ENCODE results near the gene BACH2.
A peak's percentile ranks its signal among the peaks of the same experiment; 100 is the strongest.
"Not testable (repeated sequence)": the region's sequence is repeated elsewhere in the genome, so short reads cannot be mapped to it uniquely, and the experiment has no call there.

The BACH2 gene

DNA sequence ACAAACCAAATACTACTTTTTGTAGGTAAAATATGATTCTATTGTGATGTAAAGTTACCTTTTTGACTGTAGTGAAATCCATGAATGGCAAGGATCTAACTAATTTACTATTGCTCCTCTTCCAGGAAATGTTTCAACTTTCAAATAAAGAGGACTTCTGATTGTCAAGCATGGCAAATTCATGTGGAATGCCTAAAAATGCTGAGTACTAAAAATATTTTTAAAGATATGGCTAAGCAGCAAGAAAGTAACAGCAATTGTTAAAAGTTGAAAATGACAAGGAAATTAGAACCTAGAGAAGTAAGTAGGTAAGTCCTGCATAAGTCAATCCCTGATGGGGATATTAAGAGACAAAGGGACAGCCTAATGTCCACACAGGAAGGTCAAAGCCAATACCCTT, 126.0 kb downstream of the BACH2 start:
- DNase-seq (ENCODE audit: low spot score) (no peak), ATAC-seq (ENCODE audit: low read depth) (no peak)
- no peaks in the 10 kb centered on the region for H3K9me3 ChIP-seq (ENCODE audit: severe bottlenecking)
- H3K4me1 ChIP-seq (ENCODE audit: insufficient read depth, poor library complexity, severe bottlenecking) = peaks cover 16% of the 10 kb centered on the region
- TF ChIP-seq, protein P1, sequence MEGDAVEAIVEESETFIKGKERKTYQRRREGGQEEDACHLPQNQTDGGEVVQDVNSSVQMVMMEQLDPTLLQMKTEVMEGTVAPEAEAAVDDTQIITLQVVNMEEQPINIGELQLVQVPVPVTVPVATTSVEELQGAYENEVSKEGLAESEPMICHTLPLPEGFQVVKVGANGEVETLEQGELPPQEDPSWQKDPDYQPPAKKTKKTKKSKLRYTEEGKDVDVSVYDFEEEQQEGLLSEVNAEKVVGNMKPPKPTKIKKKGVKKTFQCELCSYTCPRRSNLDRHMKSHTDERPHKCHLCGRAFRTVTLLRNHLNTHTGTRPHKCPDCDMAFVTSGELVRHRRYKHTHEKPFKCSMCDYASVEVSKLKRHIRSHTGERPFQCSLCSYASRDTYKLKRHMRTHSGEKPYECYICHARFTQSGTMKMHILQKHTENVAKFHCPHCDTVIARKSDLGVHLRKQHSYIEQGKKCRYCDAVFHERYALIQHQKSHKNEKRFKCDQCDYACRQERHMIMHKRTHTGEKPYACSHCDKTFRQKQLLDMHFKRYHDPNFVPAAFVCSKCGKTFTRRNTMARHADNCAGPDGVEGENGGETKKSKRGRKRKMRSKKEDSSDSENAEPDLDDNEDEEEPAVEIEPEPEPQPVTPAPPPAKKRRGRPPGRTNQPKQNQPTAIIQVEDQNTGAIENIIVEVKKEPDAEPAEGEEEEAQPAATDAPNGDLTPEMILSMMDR (IDR thresholded peaks at IDR 0.05; ENCODE audit: poor library complexity, severe bottlenecking) = no peak
- no peak overlapping the region for H3K4me3 ChIP-seq (ENCODE audit: severe bottlenecking)
- no peaks in the 10 kb centered on the region for H3K36me3 ChIP-seq (ENCODE audit: low read depth)
- no peak overlapping the region for H3K27ac ChIP-seq (ENCODE audit: poor library complexity, severe bottlenecking)
- no peaks in the 10 kb centered on the region for H3K27me3 ChIP-seq (ENCODE audit: insufficient read depth, poor library complexity, severe bottlenecking)

DNA sequence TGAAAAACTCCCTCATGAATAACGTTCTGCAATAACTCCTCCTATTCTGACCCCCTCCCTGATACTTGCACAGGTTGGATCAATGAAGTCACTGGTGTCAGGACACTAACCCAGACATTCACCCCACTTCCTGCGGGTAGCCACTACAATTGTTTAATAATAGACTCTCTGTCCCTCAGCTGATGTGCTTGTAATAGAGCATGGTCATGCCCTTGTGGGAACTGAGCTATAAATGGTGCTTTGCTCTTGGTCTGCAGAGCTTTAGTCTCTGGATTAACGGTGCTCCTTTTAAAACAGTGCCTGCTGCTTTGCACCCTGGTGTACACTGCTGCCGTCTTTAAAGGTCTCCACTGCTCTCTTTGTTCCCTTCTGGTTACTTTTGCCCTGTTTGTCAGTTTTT, 127.3 kb downstream of the BACH2 start:
- Histone ChIP-seq H3K4me3 (ENCODE audit: severe bottlenecking) (no peak overlapping the region), H3K4me1 (ENCODE audit: insufficient read depth, poor library complexity, severe bottlenecking) (peaks cover 11% of the 10 kb centered on the region), H3K9me3 (ENCODE audit: severe bottlenecking) (no peaks in the 10 kb centered on the region), H3K27ac (ENCODE audit: poor library complexity, severe bottlenecking) (no peak overlapping the region), H3K27me3 (ENCODE audit: insufficient read depth, poor library complexity, severe bottlenecking) (no peaks in the 10 kb centered on the region), H3K36me3 (ENCODE audit: low read depth) (no peaks in the 10 kb centered on the region)
- ATAC-seq (ENCODE audit: low read depth) (no peak), DNase-seq (ENCODE audit: low spot score) (no peak)
- TF ChIP-seq, protein P1 (IDR thresholded peaks at IDR 0.05; ENCODE audit: poor library complexity, severe bottlenecking) = no peak

DNA sequence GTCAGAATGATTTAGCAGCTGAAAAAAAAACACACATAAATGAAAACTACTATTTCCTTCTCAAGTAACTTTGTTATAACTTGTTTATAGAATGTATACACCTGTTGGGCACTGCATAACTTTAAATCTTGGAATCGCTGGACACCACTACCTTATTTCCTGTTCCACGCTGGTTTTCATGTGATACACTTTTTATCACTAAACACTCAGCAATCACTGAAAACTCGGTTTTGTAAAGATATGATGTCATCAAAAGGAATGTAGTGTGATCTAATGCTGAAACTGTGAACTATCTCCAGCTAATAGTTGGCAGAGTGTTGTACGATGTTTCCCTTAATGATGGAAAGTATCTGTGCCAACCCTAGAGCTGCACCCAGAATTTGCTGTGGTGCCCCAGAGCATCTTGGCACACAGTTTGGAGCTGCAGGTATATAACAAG, 127.9 kb downstream of the BACH2 start:
- Histone ChIP-seq H3K9me3 (ENCODE audit: severe bottlenecking) (no peaks in the 10 kb centered on the region), H3K4me1 (ENCODE audit: insufficient read depth, poor library complexity, severe bottlenecking) (peaks cover 11% of the 10 kb centered on the region), H3K27me3 (ENCODE audit: insufficient read depth, poor library complexity, severe bottlenecking) (no peaks in the 10 kb centered on the region), H3K4me3 (ENCODE audit: severe bottlenecking) (no peak overlapping the region), H3K27ac (ENCODE audit: poor library complexity, severe bottlenecking) (peak overlapping the region; percentile 8), H3K36me3 (ENCODE audit: low read depth) (no peaks in the 10 kb centered on the region)
- ATAC-seq (ENCODE audit: low read depth) (peak; percentile 73), DNase-seq (ENCODE audit: low spot score) (no peak)
- TF ChIP-seq, protein P1 (IDR thresholded peaks at IDR 0.05; ENCODE audit: poor library complexity, severe bottlenecking) = no peak

DNA sequence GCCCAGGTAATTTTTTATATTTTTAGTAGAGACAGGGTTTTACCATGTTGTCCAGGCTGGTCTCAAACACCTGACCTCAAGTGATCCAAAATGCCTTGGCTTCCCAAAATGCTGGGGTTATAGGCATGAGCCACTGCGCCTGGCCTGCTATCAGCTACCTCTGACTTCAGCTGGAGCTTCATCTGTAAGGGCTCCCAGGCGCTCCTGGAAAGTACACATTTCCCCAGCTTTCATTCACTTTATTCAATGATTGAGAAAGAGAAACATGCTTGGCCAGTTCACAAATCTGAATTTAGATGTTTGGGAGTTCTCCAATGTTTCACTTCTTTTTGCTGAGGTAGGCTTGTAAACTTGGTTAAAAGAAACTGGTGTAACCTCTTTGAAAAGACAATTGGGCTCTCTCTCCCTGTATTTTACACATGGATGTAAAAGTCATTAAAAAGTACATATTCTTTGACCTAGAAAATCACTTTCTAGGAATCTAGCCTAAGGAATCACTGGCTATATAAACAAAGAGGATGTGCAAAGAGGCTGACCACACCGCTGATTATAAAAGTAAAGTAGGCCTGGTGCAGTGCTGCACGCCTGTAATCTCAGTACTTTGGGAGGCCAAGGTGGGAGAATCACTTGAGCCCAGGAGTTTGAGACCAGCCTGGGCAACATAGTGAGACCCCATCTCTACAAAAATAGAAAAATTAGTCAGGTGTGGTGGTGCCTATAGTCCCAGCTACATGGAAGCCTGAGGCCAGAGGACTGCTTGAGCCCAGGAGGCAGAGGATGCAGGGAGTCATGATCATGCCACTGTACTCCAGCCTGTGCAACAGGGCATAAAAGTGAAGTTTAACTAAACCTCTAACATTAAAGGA, 128.9 kb downstream of the BACH2 start:
- Histone ChIP-seq H3K4me3 (ENCODE audit: severe bottlenecking) (no peak overlapping the region), H3K9me3 (ENCODE audit: severe bottlenecking) (no peaks in the 10 kb centered on the region), H3K36me3 (ENCODE audit: low read depth) (no peaks in the 10 kb centered on the region), H3K4me1 (ENCODE audit: insufficient read depth, poor library complexity, severe bottlenecking) (peaks cover 11% of the 10 kb centered on the region), H3K27me3 (ENCODE audit: insufficient read depth, poor library complexity, severe bottlenecking) (no peaks in the 10 kb centered on the region), H3K27ac (ENCODE audit: poor library complexity, severe bottlenecking) (no peak overlapping the region)
- ATAC-seq (ENCODE audit: low read depth) (no peak), DNase-seq (ENCODE audit: low spot score) (no peak)
- TF ChIP-seq, protein P1 (IDR thresholded peaks at IDR 0.05; ENCODE audit: poor library complexity, severe bottlenecking) = no peak

DNA sequence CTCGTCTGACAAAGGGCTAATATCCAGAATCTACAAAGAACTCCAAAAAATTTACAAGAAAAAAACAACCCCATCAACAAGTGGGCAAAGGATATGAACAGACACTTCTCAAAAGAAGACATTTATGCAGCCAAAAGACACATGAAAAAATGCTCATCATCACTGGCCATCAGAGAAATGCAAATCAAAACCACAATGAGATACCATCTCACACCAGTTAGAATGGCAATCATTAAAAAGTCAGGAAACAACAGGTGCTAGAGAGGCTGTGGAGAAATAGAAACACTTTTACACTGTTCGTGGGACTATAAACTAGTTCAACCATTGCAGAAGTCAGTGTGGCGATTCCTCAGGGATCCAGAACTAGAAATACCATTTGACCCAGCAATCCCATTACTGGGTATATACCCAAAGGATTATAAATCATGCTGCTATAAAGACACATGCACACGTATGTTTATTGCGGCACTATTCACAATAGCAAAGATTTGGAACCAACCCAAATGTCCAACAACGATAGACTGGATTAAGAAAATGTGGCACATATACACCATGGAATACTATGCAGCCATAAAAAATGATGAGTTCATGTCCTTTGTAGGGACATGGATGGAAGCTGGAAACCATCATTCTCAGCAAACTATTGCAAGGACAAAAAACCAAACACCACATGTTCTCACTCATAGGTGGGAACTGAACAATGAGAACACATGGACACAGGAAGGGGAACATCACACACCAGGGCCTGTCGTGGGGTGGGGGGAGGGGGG, 130.3 kb downstream of the BACH2 start:
- ATAC-seq (ENCODE audit: low read depth); H3K9me3 ChIP-seq (ENCODE audit: severe bottlenecking); DNase-seq (ENCODE audit: low spot score); H3K27ac ChIP-seq (ENCODE audit: poor library complexity, severe bottlenecking); H3K4me3 ChIP-seq (ENCODE audit: severe bottlenecking); H3K36me3 ChIP-seq (ENCODE audit: low read depth); H3K27me3 ChIP-seq (ENCODE audit: insufficient read depth, poor library complexity, severe bottlenecking): not testable (repeated sequence)
- H3K4me1 ChIP-seq (ENCODE audit: insufficient read depth, poor library complexity, severe bottlenecking) = peaks cover 11% of the 10 kb centered on the region
